HG02884 (cell line): ENCODE data around the gene CHST11.

Experiments used
- ATAC-seq: cut with Tn5 transposase; IDR thresholded peaks from one replicate; pipeline ENCODE4 v1.9.1; 2021; ENCODE audit warnings: mild to moderate bottlenecking, moderate library complexity; ENCODE audit not compliant: unreplicated experiment

The CHST11 gene

DNA sequence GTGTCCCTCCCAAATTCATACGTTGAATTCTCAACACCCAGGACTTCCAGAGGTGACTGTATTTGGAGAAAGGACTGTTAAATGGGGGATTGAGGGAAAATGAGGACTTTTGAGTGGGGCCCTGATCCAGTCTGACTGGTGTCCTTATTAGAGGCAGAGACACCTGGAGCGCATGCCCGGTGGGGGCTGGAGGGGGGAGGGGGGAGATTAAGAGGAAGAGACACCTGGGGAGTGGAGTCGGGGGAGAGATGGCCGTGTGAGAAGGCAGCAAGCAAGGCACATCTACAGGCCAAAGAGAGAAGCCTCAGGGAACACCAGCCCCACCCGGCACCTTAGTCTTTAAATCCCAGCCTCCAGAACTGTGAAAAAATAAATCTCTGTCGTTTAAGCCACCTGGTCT lies 291.6 kb downstream of the CHST11 start:
- ATAC-seq, result no peak

DNA sequence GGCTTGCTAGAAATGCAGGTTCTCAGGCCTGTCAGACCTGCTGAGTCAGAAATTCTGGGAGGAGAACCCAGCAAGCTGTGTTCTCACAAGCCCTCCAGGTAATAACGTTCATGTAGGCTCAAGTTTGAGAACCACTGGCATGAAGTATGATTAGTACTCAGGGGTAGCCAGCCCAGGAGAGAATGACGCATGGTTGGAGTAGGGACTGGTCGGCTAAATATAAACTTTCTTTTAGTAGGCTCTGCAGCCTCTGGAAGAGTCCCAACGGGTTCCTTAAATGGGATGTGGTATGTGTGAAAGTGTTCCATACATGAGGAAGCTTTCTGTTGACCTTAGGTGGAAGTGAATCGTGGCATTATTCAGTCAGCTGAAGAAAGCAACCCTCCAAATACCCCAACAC lies 292.0 kb downstream of the CHST11 start:
- no peak for ATAC-seq

DNA sequence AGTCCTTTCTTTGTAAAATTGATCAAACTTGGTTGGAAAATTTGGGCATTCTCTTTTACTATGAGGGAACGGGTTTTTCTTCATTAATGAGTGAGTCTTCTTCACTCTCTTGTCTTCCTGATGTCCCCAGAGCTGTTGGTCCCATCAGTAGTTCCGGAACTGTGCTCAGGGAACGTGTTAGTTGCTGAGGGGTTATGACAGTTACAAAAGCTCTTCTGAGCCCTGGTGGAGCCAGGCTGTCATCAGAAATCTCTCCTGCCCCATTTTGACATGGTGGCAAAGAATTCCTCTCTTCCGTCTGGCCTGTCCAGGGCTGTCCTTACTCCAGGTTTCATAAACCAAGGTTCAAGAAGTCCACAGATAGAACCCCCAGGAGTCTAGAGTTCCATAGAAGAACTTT lies 292.8 kb downstream of the CHST11 start:
- no peak for ATAC-seq

DNA sequence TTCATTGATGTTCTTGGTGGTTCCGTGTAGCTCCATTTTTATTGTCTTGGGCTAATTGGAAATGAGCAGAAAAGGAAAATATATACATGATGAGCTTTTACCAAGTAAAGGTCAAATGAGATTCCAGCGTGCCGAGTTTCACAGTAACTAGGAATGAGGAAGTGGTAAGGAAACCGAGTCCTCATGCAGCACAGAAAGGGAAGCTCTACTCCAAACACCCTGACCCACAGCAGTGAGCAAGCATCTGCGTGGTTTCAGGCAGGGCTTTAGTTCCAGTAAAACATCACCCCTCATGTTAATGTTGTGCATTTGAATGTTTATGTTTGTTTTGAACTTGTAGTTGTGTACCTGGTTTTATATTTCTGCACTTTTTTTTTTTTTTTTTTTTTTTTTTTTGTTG lies 293.3 kb downstream of the CHST11 start:
- ATAC-seq, result no peak

DNA sequence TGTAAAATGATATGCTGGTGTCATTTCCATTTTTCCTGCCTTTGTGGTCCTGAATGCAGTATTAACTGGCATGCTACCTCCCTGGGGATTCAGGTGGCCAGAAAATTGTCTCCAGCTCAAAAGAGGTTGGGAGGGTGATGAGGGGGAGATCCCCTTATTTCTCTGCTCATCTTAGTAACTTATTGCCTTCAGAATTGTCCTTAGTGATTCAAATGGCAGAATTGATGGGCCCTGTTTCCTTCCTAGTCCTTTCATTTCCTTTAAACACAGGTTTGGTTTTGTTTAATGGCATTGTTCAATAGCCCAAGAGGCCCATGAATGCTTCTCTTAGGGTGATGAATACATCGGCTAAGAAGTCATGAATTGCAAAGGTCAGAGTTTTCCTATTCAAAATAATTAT lies 294.4 kb downstream of the CHST11 start:
- peak; percentile 14 for ATAC-seq

DNA sequence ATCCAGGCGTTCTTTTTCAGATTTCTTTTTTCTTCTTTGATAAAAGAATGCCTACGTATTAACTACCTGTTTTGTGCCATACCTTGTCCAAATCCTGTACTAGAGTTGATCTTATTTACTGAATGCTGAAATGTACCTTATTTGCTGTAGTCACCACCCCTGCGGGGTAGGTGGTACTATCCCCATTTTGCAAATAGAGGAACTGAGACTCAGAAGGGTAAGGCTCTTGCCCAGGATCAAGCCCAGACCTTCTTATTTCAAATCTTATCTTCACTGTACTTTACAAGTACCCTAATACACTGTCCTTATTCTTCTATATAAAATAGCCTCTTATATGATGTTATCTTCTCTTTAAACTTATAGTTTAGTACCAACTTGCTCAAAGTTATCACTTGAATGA lies 294.8 kb downstream of the CHST11 start:
- ATAC-seq, result peak; percentile 77

DNA sequence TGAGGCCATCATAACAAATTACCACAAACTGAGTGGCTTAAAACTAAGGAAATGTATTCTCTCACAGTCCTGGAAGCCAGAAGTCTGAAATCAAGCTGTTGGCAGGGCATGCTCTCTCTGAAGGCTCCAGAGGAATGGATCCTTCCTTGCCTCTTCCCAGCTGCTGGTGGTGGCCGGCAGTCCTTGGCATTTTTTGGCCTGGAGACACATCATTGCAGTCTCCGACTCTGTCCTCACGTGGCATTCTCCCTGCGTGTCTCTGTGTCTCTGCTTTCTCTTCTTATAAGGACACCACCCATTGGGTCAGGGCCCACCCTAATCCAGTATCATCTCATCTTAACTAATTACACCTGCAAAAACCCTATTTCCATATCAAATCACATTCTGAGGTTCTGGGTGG lies 295.3 kb downstream of the CHST11 start:
- no peak for ATAC-seq

DNA sequence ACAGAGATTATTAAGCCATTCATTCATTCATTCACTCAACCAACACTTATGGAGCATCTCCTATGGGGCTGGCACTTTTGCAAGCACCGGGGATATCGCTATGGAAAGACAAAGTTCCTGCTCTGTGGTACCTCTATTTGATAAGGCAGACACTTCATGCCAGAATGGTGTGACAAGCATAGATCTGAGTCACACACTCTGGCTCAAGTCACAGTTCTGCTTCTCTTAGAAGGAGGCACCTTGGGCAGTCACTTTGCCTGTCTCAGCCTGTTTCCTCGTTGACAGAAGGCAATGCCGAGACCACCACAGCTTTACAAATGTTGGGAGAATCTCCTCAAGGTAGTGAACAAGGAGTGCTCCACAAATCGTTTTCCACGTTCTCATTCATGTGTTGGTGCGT lies 296.1 kb downstream of the CHST11 start:
- ATAC-seq, result no peak

DNA sequence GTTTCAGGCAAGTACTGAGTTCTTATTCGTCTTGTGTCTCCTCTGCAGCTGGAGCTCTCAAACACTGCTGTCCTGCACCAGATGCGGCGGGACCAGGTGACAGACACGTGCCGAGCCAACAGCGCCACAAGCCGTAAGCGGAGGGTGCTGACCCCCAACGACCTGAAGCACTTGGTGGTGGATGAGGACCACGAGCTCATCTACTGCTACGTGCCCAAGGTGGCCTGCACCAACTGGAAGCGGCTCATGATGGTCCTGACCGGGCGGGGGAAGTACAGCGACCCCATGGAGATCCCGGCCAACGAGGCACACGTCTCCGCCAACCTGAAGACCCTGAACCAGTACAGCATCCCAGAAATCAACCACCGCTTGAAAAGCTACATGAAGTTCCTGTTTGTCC lies 300.2 kb downstream of the CHST11 start:
- ATAC-seq, result no peak

DNA sequence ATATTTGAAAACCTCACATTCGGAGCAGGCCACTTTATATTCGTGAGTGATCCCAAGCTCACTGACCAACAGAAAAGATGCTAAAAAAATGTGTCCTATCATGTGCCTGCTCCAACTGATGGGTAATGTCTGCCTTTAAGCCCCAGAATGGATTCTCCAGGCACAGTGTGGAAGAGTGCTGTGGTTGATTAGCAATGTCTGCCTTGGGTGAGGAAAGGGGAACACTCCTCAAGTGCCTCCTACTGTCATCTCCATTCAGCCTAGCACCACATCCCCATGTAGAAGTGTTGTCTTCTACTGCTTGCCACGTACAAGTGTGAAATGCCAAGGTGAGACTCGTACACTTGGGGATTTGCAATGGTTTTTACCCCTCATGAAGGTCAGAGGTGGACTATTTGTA lies 302.0 kb downstream of the CHST11 start:
- no peak for ATAC-seq

DNA sequence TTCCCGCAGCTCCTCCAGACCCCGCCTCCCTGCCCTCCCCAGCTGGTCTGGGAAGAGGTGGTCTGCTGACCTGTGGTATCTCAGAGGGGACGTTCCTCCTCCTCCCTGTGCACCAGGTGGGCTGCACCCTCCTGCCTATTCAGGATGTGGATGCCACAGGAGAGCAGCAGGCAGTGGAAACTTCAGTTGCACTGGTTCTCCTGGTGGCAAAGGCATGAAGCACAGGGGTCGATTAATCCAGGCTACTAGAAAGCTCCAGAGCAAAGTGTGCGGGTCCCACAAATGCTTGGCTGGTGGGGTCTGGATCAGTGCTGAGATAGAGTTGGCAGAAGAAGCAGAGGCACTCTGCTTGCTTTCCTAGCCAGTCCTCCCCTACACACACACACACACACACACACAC lies 304.3 kb downstream of the CHST11 start:
- ATAC-seq, result no peak

DNA sequence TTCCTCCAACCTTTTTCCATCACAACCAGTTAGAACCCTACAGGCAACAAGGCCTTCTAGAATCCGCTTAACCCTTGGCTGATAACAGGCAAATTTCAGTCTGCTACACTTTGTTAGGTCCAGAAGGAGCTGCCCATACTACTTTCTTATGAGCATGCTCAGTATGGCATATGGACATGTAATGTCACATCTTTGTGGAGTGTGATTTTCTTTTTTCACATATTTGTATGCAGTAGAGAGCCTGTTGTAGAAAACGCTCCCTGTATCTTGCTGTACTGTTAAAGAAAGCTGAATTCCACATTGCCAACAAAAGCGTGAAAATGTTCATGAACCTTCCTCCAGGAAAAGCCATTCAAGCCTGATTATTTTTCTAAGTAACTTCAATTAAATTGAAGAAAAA lies 304.9 kb downstream of the CHST11 start:
- no peak for ATAC-seq

DNA sequence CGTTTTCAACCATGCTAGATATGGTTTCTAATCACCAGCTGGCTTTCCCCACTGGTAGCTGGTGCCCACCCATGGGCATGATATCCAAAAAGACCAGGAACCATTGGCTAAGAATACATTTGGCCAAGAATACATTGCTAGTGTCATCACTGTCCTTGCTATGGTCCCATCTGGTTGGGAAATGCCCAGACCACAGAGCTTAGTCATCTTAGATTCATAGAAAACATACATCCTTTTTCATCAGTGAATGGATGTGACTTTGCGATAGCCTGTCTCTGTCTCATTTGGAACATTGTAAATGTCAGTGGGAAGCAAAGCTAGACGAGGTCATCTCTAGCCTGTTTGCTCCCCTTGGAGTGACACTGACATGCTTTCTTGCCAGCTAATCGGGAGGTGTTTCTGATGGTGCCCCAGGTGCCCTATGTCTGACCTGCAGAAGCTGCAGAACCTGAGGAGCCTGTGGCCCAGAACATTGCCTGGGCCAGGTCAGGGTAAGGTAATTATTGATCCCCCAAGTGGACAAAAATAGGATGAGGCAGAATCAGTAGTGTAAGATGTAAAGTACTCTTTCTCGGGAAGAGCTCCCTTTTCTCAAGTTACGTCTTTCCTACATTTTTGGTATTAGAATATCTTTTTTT lies 306.5 kb downstream of the CHST11 start:
- peak; percentile 74 for ATAC-seq

DNA sequence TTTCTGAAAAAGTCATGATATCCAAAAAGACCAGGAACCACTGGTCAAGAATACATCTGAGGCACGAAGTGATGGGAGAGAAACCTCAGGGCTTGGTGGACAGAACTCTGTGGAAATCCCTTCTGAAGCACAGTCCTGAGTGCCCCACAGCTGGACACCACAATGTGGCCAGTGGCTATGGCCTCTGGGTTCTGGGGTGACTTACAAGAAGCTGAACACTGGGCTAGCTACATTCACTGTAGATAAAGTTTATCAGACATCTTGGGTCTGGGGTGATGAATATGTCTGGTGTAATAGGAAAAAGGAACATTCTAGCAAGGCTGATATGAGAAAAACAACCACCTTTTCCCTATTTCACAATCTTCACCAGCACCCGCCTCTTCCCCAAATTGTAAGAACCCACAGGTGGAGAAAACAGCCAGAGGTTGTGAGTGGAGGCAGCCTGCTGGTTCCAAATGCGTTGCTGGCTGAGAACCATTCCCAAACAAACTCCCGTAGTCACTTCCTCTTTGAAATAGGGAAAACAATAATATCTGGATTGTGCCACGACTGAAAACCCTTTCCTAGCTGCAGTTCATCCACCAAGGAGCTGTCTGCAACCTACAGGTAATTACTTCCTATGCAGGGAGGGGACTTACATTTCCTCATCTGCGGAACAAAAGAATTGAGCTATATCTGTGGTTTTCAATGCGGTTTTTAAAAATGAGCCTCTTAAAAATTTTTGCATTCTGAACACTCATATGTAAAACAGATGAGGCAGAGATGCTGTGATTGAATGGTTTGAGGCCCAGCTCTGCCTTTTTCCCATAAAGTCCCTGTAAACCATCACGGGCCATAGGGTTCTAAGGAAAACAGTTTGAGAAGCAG lies 307.7 kb downstream of the CHST11 start:
- no peak for ATAC-seq

DNA sequence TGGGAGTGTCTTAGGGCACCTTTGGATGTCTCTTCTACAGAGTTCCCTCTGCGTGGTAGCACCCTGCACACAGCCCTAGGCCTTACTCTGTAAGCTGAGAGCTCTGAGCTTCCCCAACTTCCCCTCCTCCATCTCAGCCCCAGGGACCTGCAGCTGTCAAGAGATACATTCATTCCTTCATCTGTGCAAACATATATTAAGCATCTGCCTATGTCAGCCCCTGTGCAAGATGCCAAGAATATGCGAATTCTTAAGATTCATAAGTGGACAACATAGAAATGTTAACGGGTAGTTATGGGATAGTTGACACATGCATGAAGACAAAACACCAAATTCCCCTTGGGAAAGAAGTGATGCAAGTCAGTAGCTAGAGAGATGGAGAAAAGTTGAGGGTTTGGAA lies 310.5 kb downstream of the CHST11 start:
- no peak for ATAC-seq

DNA sequence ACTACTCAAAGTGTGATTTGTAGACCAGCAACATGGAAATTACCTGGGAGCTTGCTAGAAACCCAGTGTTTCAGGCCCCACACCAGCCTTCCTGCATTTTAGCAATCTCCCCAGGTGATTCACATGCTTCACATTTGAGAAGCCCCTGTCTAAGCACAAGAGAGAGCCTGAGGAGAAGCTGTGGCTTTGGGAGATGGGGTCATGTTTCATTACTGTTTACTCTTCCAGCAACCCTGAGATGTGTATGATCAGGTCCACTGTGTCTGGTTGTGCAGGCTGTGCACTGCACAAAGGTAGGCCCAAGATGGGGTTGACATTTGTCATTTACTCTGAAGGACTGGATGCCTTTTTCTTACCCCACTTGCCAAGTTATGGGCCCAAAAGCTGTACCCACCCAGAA lies 311.3 kb downstream of the CHST11 start:
- ATAC-seq, result no peak

DNA sequence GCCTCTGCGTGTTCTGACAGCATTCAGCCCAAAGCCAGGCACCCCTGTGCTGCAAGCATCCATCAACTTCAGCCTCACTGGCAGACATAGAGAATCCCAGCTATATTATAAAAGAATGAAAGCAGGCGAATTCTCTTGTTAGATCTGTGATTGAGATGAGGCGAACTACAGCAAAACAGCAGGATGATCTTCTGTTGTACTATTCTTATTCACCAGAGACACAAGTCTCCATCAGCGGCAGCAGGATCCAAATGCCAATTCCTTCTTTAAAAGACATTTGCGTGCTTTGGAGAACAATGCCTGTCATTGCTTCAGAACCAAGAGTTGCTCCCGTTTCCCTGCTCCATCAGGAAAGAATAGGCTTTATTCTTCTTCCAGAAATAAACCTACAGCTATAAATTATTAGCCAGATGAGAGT lies 312.4 kb downstream of the CHST11 start:
- ATAC-seq, result no peak

DNA sequence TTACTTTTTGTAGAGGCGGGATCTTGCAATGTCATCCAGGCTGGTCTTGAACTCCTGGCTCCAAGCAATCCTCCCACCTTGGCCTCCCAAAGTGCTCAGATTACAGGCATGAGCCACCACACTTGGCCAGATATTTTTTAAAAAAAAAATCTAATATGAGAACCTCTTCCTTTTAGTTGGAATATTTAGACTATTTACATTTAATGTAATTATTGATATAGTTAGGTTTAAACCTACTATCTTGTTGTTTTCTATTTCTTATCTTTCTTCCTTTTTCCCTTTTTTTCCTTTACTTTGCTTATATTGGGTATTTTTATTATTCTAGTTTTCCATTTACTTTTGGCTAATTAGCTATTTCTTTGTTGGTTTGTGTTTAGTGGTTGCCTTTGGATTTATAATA lies 315.6 kb downstream of the CHST11 start:
- no peak for ATAC-seq

DNA sequence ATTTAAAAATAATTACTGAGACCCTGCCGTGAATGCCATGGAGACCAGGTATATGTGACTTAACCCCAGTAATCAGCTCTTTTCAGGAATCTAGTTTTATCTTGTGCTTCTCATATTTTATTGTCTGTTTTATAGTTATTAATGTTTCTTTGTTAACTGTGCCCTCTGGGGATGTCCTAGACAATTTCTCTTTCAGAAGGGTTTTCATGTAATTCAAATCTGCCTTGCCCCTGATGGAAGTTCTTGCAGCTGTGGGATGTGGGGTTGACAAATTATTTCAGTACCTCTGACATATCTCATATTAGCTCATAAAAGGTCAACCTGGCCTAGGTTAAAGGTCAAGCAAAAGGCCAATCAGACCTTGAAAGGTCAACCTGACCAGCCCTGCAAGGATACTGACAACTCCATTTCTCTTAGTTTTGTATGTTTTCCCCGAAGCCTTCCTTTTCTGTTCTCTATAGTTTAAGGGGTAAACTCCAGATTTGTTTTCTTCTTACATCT lies 319.0 kb downstream of the CHST11 start:
- no peak for ATAC-seq

DNA sequence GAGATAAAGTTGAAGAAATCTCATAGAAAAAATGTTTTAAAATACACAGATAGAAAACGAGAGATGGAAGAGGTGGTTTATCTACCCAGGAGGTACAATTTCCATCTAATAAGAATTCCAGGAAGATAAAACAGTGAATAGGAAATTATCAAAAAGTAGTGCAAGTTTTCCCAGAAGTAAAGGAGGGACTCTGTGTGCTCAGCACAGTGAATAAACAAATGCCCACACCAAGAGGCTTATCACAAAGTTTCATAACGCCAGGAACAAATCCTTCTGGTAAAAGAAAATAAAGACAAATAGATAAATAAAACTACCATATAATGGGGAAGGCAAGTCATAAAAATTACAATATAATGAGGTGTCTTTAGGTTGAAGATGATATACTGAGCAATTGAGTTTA lies 322.4 kb downstream of the CHST11 start:
- no peak for ATAC-seq

DNA sequence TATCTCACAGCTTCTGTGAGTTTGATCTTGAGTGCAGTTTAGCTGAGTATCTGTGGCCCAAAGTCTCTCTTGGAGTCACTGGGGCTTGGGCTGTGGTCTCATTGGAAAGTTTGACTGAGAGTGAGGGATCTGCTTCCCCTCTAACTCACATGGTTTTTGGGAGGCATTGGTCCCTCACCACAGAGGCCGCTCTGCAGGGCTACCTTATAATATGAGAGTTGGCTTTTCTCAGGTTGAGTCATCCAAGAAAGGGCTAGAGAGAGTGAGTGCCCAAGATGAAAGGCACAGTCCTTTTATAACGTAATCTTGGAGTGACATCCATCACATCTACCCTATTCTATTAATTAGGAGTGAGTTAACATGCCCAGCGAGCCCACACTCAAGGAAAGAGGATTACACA lies 325.5 kb downstream of the CHST11 start:
- ATAC-seq, result no peak

DNA sequence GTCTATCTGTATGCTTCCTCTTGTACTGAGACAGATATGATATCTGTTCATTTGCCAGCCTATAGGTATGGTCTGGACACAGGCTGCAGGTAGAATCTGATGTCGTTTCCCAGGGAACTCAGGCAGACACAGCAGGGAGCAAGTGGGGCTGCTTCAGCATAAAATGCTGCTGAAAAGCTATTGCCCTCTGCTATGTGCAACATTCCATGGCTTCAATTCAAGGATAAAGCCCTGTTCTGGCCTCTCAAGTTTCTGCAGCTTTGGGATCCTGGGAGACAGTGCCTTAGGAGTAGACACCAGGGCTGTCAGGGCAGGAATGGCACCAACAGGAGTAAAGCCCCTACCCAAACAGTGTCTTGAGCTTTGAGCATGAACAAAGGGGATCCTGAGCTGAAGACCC lies 327.8 kb downstream of the CHST11 start:
- ATAC-seq, result no peak
